Activated naive CD8-positive, alpha-beta T cell treated with anti-CD3 and anti-CD28 coated beads, Interleukin-2, amount 50 U/mL, for 16 hours (primary cell): ENCODE results near the gene TMCC3.
"Not testable (repeated sequence)": the region's sequence is repeated elsewhere in the genome, so short reads cannot be mapped to it uniquely, and the experiment has no call there.

Source experiments
- DNase-seq: peaks from one replicate; pipeline ENCODE4 v3.0.0-alpha.2; 2020; ENCODE audit warnings: low read depth, low spot score

Gene TMCC3

GRCh38 chr12:94603434-94604365 lies 46.7 kb downstream of the TMCC3 start:
- peak; percentile 7 for DNase-seq

- DNase-seq: no peak
Observed at GRCh38 chr12:94602024-94602423, 48.3 kb downstream of the TMCC3 start.

- DNase-seq: not testable (repeated sequence)
Observed at GRCh38 chr12:94601307-94601706, 49.0 kb downstream of the TMCC3 start.

GRCh38 chr12:94599189-94599588 lies 51.2 kb downstream of the TMCC3 start:
- no peak for DNase-seq

- no peak for DNase-seq
Observed at GRCh38 chr12:94597268-94597667, 53.1 kb downstream of the TMCC3 start.

- no peak for DNase-seq
Observed at GRCh38 chr12:94596596-94596995, 53.8 kb downstream of the TMCC3 start.

GRCh38 chr12:94595152-94595551 lies 55.2 kb downstream of the TMCC3 start:
- no peak for DNase-seq

- no peak for DNase-seq
Observed at GRCh38 chr12:94594443-94594825, 55.9 kb downstream of the TMCC3 start.

- no peak for DNase-seq
Observed at GRCh38 chr12:94593822-94594442, 56.4 kb downstream of the TMCC3 start.

- DNase-seq: not testable (repeated sequence)
Observed at GRCh38 chr12:94592723-94593122, 57.6 kb downstream of the TMCC3 start.

GRCh38 chr12:94592080-94592479 lies 58.3 kb downstream of the TMCC3 start:
- no peak for DNase-seq

- DNase-seq: no peak
Observed at GRCh38 chr12:94590428-94590827, 59.9 kb downstream of the TMCC3 start.

- DNase-seq: no peak
Observed at GRCh38 chr12:94589591-94590001, 60.8 kb downstream of the TMCC3 start.

GRCh38 chr12:94588346-94588745 lies 62.0 kb downstream of the TMCC3 start:
- DNase-seq: no peak

- no peak for DNase-seq
Observed at GRCh38 chr12:94587266-94588241, 62.8 kb downstream of the TMCC3 start.

GRCh38 chr12:94586589-94587259 lies 63.6 kb downstream of the TMCC3 start:
- DNase-seq: no peak

- DNase-seq: no peak
Observed at GRCh38 chr12:94585626-94586025, 64.7 kb downstream of the TMCC3 start.

GRCh38 chr12:94584377-94584776 lies 66.0 kb downstream of the TMCC3 start:
- no peak for DNase-seq

- DNase-seq: no peak
Observed at GRCh38 chr12:94582591-94582990, 67.8 kb downstream of the TMCC3 start.

GRCh38 chr12:94575645-94576403 lies 74.5 kb downstream of the TMCC3 start:
- DNase-seq: no peak
